OCI-M2 (cell line): ENCODE measurements around the gene CCL14.
"Not testable (repeated sequence)": the region's sequence is repeated elsewhere in the genome, so short reads cannot be mapped to it uniquely, and the experiment has no call there.

ENCODE experiments used
- DNase-seq: peaks from one replicate; lab custom pipeline; 2025; ENCODE audit not compliant: unreplicated experiment; lab: John Stamatoyannopoulos, UW

CCL14 gene

GRCh38 chr17:35943537-35943936 is 43.0 kb downstream of the CCL14 start, which contains the start of gene LYZL6:
TSS of gene LYZL6 (minus strand) at chr17:35943713. CDS start at chr17:35939356, 4,357 bp downstream.
- DNase-seq, result no peak

DNA sequence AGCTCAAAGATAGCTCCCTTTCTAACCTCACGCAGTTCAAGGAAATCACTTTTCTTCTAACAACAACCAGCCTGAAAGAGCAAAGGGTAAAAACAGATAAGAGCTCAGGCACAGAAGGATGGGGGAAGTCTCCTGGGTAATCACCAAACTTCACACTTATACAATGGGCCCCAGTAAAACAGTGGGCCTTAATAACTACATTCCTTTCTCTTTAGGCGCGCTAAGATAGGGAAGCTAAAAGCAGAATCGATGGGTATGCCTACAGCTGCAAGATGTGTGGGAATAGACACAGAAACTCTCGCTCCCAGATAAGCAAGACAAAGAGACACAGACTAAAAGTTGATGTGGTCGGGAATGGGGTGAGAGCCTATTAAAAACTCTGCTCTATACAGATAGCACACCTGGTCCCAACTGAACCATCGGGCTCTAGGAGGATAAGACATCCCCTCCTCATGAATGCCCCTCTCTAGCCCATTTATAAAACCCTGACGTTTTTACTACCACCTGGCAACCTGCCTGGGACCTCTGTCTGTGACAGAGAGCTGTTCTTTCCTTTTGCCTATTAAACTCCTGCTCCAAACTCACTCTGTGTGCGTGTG is 43.8 kb downstream of the CCL14 start:
- DNase-seq, result peak; percentile 20

- DNase-seq, result not testable (repeated sequence)
These were observed 48.0 kb downstream of the CCL14 start for GRCh38 chr17:35938492-35938891.

- DNase-seq, result no peak
These were observed 50.5 kb downstream of the CCL14 start for GRCh38 chr17:35936063-35936462.

DNA sequence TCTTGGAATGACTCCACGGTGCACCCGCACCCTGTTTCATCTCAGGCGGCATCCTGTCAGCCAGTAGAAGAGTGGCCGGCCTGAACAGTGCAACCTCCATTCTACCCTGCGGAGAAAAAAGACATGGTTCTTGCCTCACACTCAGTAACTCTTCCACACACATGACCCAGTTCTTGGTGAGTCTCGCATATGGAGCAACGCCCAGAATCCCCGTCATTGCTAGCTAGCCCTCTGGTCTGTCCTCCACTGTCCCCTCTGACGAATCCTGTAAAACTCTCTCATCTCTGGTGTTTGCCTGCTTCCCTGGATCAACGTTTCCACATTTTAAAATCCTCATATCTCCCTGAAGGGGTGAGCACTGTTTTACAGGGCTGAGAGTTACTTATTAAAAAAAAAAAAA is 51.8 kb downstream of the CCL14 start:
- DNase-seq, result no peak
